Hepatocyte (in vitro differentiated cells): ENCODE results near the gene ENOSF1. TPM values are rescaled to one million over a fixed set of nuclear protein-coding genes. Genes with fewer than 3 reads are reported as not detected.

Experiments
- DNase-seq: peaks from one replicate; pipeline ENCODE4 v3.0.0-alpha.2; 2016; ENCODE audit warnings: low spot score
- H2AFZ ChIP-seq: fragments of 200-600 bp; sonication (generic); 2 replicates; pipeline ENCODE4 v1.6.0; 2016; ENCODE audit warnings: antibody characterized with exemption, mild to moderate bottlenecking
- H3K27ac ChIP-seq: fragments of 200-600 bp; sonication (generic); 2 replicates; pipeline ENCODE4 v1.5.1; 2016; ENCODE audit warnings: mild to moderate bottlenecking
- H3K27me3 ChIP-seq: fragments of 200-600 bp; sonication (generic); 2 replicates; pipeline ENCODE4 v1.6.1; 2016
- H3K36me3 ChIP-seq: fragments of 200-600 bp; sonication (generic); replicated peaks from 2 replicates; pipeline ENCODE4 v1.5.1; 2016; ENCODE audit warnings: low read depth; ENCODE audit not compliant: insufficient read depth
- H3K4me1 ChIP-seq: fragments of 200-600 bp; sonication (generic); 2 replicates; pipeline ENCODE4 v1.5.1; 2016; ENCODE audit warnings: mild to moderate bottlenecking, moderate library complexity; ENCODE audit not compliant: insufficient read depth
- H3K4me2 ChIP-seq: fragments of 200-600 bp; sonication (generic); 2 replicates; pipeline ENCODE4 v1.6.0; 2016
- H3K4me3 ChIP-seq: fragments of 200-600 bp; sonication (generic); 2 replicates; pipeline ENCODE4 v1.5.1; 2016; ENCODE audit warnings: mild to moderate bottlenecking
- H3K79me2 ChIP-seq: fragments of 200-600 bp; sonication (generic); 2 replicates; pipeline ENCODE4 v1.6.0; 2017; ENCODE audit warnings: mild to moderate bottlenecking
- H3K9me2 ChIP-seq: fragments of 200-600 bp; sonication (generic); replicated peaks from 2 replicates; pipeline ENCODE4 v1.6.0; 2017; ENCODE audit warnings: mild to moderate bottlenecking; ENCODE audit not compliant: insufficient read depth
- H3K9me3 ChIP-seq: fragments of 200-600 bp; sonication (generic); 2 replicates; pipeline ENCODE4 v1.5.1; 2016; ENCODE audit warnings: low read depth, mild to moderate bottlenecking
- H4K20me1 ChIP-seq: fragments of 200-600 bp; sonication (generic); 2 replicates; pipeline ENCODE4 v1.6.0; 2016; ENCODE audit warnings: mild to moderate bottlenecking; ENCODE audit not compliant: insufficient read depth, poor library complexity, severe bottlenecking
- EZH2 ChIP-seq: fragments of 200-600 bp; sonication (generic); IDR thresholded peaks from 2 replicates; pipeline ENCODE4 v1.6.1; 2016; ENCODE audit warnings: antibody characterized with exemption, mild to moderate bottlenecking, borderline replicate concordance
- EZH2phosphoT487 ChIP-seq: fragments of 200-600 bp; sonication (generic); IDR thresholded peaks from one replicate; pipeline ENCODE4 v1.6.1; 2018; ENCODE audit warnings: antibody characterized with exemption, mild to moderate bottlenecking, low read depth, moderate library complexity; ENCODE audit not compliant: unreplicated experiment, severe bottlenecking
- WGBS: methylation state at CpG from one replicate; pipeline ENCODE4 v1.1.6; 2016; ENCODE audit warnings: low lambda C conversion rate; ENCODE audit errors: missing lambda C conversion rate; 5-methylcytosine and 5-hydroxymethylcytosine counted together
- polyA plus RNA-seq: library from polyadenylated mRNA; unstranded; fragments of >200 nt; fragmentation: Nextera tagmentation; extraction: Ambion mirVana; gene quantifications from 2 replicates; pipeline ENCODE4 v1.2.1, GENCODE V29; 2016
- total RNA-seq: library from RNA; depleted of rRNA; stranded (reverse); fragments of >200 nt; gene quantifications from 2 replicates; pipeline ENCODE4 v1.2.3, GENCODE V29; 2014
- TF ChIP-seq, protein P1 (sequence below): fragments of 200-600 bp; sonication (generic); IDR thresholded peaks from 2 replicates; pipeline ENCODE4 v1.5.1; 2016; ENCODE audit warnings: antibody characterized with exemption, mild to moderate bottlenecking; ENCODE audit not compliant: poor library complexity

ENOSF1 gene
- total and polyA plus RNA-seq, 2 experiments from 2014 or later, result 41.6 to 44.5 TPM

DNA sequence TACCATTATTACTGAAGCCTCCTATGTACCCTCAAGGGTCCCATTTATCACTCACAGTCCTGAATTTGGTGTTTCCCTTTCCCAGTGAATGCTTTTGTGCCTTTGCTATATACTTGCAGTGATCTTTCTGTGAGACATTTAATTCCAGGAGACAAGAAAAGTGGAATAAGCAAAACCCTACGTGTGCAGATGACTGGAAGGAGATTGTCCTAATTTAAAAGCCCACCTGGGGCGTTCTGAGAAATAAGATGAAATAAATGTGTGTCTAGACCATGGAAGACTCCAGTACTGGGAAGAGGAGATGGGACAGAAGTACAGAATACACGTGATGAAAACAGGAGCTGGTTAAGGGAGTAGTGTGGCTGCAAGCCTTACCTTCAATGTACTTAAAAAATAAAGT lies 35.7 kb downstream of the ENOSF1 start:
- TF ChIP-seq EZH2phosphoT487 (no peak), EZH2 (no peak)
- TF ChIP-seq, protein P1, sequence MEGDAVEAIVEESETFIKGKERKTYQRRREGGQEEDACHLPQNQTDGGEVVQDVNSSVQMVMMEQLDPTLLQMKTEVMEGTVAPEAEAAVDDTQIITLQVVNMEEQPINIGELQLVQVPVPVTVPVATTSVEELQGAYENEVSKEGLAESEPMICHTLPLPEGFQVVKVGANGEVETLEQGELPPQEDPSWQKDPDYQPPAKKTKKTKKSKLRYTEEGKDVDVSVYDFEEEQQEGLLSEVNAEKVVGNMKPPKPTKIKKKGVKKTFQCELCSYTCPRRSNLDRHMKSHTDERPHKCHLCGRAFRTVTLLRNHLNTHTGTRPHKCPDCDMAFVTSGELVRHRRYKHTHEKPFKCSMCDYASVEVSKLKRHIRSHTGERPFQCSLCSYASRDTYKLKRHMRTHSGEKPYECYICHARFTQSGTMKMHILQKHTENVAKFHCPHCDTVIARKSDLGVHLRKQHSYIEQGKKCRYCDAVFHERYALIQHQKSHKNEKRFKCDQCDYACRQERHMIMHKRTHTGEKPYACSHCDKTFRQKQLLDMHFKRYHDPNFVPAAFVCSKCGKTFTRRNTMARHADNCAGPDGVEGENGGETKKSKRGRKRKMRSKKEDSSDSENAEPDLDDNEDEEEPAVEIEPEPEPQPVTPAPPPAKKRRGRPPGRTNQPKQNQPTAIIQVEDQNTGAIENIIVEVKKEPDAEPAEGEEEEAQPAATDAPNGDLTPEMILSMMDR, result no peak
- no peak for DNase-seq
- H3K9me3 ChIP-seq, result no peaks in the 10 kb centered on the region
- H3K79me2 ChIP-seq, result no peaks in the 10 kb centered on the region
- no peaks in the 10 kb centered on the region for H3K27me3 ChIP-seq
- H3K4me3 ChIP-seq, result no peak overlapping the region
- 94% methylated on average over 3 of the region's 3 CpGs for WGBS
- no peak overlapping the region for H3K27ac ChIP-seq
- no peaks in the 10 kb centered on the region for H3K9me2 ChIP-seq
- no peaks in the 10 kb centered on the region for H4K20me1 ChIP-seq
- H2AFZ ChIP-seq, result no peak overlapping the region
- no peaks in the 10 kb centered on the region for H3K4me1 ChIP-seq
- H3K36me3 ChIP-seq, result no peaks in the 10 kb centered on the region
- H3K4me2 ChIP-seq, result no peak overlapping the region

DNA sequence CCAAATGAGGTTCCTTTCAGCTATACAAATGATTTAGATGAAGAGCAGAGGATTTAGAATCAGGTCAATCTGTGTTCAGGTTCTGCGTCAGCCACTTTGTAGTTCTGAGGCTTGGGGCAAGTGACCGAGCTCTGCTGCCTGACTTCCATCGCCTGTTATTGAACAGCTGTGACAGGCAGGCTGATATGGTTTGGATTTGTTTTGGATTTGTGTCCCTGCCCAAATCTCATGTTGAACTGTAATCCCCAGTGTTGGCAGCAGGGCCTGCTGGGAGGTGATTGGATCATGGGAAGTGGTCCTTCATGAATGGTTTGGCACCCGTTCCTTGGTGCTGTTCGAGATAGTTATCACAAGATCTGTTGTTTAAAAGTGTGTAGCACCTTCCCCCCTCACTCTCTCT lies 36.4 kb downstream of the ENOSF1 start:
- 95% methylated on average over 5 of the region's 5 CpGs for WGBS
- no peaks in the 10 kb centered on the region for H3K9me3 ChIP-seq
- peaks cover 2% of the 10 kb centered on the region for H3K36me3 ChIP-seq
- H3K79me2 ChIP-seq, result no peaks in the 10 kb centered on the region
- TF ChIP-seq, protein P1, result no peak
- TF ChIP-seq EZH2phosphoT487, result no peak
- TF ChIP-seq EZH2, result no peak
- H3K4me2 ChIP-seq, result no peak overlapping the region
- H3K9me2 ChIP-seq, result no peaks in the 10 kb centered on the region
- no peaks in the 10 kb centered on the region for H4K20me1 ChIP-seq
- no peak overlapping the region for H3K27ac ChIP-seq
- H2AFZ ChIP-seq, result no peak overlapping the region
- H3K27me3 ChIP-seq, result no peaks in the 10 kb centered on the region
- no peak for DNase-seq
- no peaks in the 10 kb centered on the region for H3K4me1 ChIP-seq
- no peak overlapping the region for H3K4me3 ChIP-seq

DNA sequence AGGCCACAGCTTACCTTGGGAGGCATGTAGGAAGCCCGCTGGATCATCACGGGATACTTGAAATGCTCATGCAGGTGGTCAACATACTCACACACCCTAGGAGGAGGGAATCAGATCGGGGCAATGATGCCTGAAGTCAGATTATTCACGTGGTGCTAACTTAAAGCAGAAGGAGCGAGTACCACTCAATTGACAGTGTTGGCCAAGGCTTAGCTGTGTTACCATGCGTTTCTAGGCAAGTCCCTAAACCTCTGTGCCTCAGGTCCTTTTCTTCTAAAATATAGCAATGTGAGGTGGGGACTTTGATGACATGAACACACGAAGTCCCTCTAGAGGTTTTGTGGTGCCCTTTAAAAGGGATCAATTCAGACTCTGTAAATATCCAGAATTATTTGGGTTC lies 37.1 kb downstream of the ENOSF1 start:
- H3K79me2 ChIP-seq, result no peaks in the 10 kb centered on the region
- 95% methylated on average over 7 of the region's 7 CpGs for WGBS
- H3K36me3 ChIP-seq, result peaks cover 2% of the 10 kb centered on the region
- H2AFZ ChIP-seq, result no peak overlapping the region
- H4K20me1 ChIP-seq, result no peaks in the 10 kb centered on the region
- no peaks in the 10 kb centered on the region for H3K27me3 ChIP-seq
- no peak for DNase-seq
- no peaks in the 10 kb centered on the region for H3K9me3 ChIP-seq
- no peak overlapping the region for H3K27ac ChIP-seq
- TF ChIP-seq, protein P1, result no peak
- TF ChIP-seq EZH2phosphoT487, result no peak
- no peak for TF ChIP-seq EZH2
- no peak overlapping the region for H3K4me3 ChIP-seq
- H3K4me1 ChIP-seq, result no peaks in the 10 kb centered on the region
- H3K4me2 ChIP-seq, result no peak overlapping the region
- H3K9me2 ChIP-seq, result no peaks in the 10 kb centered on the region

DNA sequence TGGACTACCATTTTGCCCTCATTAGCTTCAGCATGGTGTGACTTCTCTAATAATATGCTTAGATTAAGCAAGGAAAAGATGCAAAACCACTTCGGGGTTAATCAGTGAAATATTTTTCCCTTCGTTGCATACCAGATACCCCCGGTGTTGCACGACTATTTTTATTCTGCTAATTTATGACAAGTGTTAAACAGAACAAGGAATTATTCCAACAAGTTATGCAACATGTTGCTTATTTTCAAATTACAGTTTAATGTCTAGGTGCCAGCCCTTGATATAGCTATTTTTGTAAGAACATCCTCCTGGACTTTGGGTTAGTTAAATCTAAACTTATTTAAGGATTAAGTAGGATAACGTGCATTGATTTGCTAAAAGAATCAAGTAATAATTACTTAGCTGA lies 38.7 kb downstream of the ENOSF1 start:
- 80% methylated on average over 5 of the region's 5 CpGs for WGBS
- Histone ChIP-seq H3K4me1 (no peaks in the 10 kb centered on the region), H4K20me1 (no peaks in the 10 kb centered on the region), H3K9me2 (no peaks in the 10 kb centered on the region), H3K79me2 (no peaks in the 10 kb centered on the region), H3K27me3 (no peaks in the 10 kb centered on the region), H3K36me3 (peaks cover 2% of the 10 kb centered on the region), H3K4me2 (no peak overlapping the region), H3K9me3 (no peaks in the 10 kb centered on the region), H2AFZ (no peak overlapping the region), H3K27ac (no peak overlapping the region), H3K4me3 (no peak overlapping the region)
- no peak for DNase-seq
- TF ChIP-seq EZH2phosphoT487 (no peak), EZH2 (no peak)
- TF ChIP-seq, protein P1, result no peak
